Ishikawa (cell line): ENCODE data around the gene PNKP.

ENCODE experiments used
- CREB1 ChIP-seq: IDR thresholded peaks from 2 replicates; pipeline ENCODE4 v1.6.1; 2012; ENCODE audit warnings: low read depth
- EGR1 ChIP-seq: IDR thresholded peaks from 2 replicates; pipeline ENCODE4 v1.6.1; 2012
- EP300 ChIP-seq: IDR thresholded peaks from 2 replicates; pipeline ENCODE4 v1.6.1; 2012; ENCODE audit warnings: borderline replicate concordance
- NFIC ChIP-seq: IDR thresholded peaks from 2 replicates; pipeline ENCODE4 v1.6.1; 2012
- RAD21 ChIP-seq: IDR thresholded peaks from 2 replicates; pipeline ENCODE4 v1.6.1; 2012; ENCODE audit warnings: low read depth
- TAF1 ChIP-seq: IDR thresholded peaks from 2 replicates; pipeline ENCODE4 v1.6.1; 2012; ENCODE audit warnings: low read depth, mild to moderate bottlenecking
- TEAD4 ChIP-seq: IDR thresholded peaks from 2 replicates; pipeline ENCODE4 v1.6.1; 2012
- YY1 ChIP-seq: IDR thresholded peaks from 2 replicates; pipeline ENCODE4 v1.6.1; 2012; ENCODE audit warnings: low read depth
- ZBTB7A ChIP-seq: IDR thresholded peaks from 2 replicates; pipeline ENCODE4 v1.6.1; 2012; ENCODE audit warnings: low read depth
- TF ChIP-seq, protein P1 (sequence below): IDR thresholded peaks from 2 replicates; pipeline ENCODE4 v1.6.1; 2012; ENCODE audit warnings: low read depth, mild to moderate bottlenecking
- TF ChIP-seq, protein P2 (sequence below): IDR thresholded peaks from 2 replicates; pipeline ENCODE4 v1.6.1; 2012

DNA sequence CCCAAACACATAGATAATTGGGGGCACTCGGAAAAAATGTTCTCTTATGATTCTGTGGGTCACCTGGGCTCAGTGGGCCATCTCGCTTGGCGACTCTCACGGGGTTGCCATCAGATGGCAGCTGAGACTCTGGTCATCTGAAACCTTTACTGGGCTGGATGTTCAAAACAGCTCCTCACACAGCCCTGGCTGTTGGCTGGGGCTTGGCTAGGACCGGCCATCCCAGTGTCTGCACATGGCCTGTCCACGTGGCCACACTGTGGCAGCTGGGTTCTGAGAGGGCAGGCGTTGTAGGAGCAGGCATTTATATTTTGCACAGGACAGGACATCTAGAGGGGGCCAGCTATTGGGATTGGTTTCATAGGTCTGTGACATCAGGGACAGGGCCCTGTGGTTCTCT is 33.8 kb downstream of the PNKP start:
- TF ChIP-seq YY1, result no peak
- TF ChIP-seq ZBTB7A, result no peak
- no peak for TF ChIP-seq RAD21
- TF ChIP-seq TEAD4, result no peak
- no peak for TF ChIP-seq CREB1
- no peak for TF ChIP-seq NFIC
- TF ChIP-seq, protein P1, sequence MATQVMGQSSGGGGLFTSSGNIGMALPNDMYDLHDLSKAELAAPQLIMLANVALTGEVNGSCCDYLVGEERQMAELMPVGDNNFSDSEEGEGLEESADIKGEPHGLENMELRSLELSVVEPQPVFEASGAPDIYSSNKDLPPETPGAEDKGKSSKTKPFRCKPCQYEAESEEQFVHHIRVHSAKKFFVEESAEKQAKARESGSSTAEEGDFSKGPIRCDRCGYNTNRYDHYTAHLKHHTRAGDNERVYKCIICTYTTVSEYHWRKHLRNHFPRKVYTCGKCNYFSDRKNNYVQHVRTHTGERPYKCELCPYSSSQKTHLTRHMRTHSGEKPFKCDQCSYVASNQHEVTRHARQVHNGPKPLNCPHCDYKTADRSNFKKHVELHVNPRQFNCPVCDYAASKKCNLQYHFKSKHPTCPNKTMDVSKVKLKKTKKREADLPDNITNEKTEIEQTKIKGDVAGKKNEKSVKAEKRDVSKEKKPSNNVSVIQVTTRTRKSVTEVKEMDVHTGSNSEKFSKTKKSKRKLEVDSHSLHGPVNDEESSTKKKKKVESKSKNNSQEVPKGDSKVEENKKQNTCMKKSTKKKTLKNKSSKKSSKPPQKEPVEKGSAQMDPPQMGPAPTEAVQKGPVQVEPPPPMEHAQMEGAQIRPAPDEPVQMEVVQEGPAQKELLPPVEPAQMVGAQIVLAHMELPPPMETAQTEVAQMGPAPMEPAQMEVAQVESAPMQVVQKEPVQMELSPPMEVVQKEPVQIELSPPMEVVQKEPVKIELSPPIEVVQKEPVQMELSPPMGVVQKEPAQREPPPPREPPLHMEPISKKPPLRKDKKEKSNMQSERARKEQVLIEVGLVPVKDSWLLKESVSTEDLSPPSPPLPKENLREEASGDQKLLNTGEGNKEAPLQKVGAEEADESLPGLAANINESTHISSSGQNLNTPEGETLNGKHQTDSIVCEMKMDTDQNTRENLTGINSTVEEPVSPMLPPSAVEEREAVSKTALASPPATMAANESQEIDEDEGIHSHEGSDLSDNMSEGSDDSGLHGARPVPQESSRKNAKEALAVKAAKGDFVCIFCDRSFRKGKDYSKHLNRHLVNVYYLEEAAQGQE, result no peak
- no peak for TF ChIP-seq EP300
- no peak for TF ChIP-seq TAF1
- no peak for TF ChIP-seq EGR1
- TF ChIP-seq, protein P2, sequence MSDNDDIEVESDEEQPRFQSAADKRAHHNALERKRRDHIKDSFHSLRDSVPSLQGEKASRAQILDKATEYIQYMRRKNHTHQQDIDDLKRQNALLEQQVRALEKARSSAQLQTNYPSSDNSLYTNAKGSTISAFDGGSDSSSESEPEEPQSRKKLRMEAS, result no peak
